Esophagus muscularis mucosa (tissue), 4 donors: ENCODE measurements around the gene CYP27A1.
"Not testable (repeated sequence)": the region's sequence is repeated elsewhere in the genome, so short reads cannot be mapped to it uniquely, and the experiment has no call there.

Experiments used
- EP300 ChIP-seq: sonication (generic); formaldehyde crosslinking; IDR thresholded peaks from one replicate; pipeline ENCODE4 v1.6.1; 2017; ENCODE audit warnings: antibody characterized with exemption
- POLR2A ChIP-seq: fragments of 450-650 bp; IDR thresholded peaks from one replicate; pipeline ENCODE4 v1.6.1; 2017; ENCODE audit warnings: antibody characterized with exemption, moderate library complexity, mild to moderate bottlenecking, low read depth
- POLR2AphosphoS5 ChIP-seq, 2 donors: sonication (generic); formaldehyde crosslinking; IDR thresholded peaks; one replicate each; pipeline ENCODE4 v1.6.1; 2017; ENCODE audit warnings: antibody characterized with exemption in 2 of 2
- TF ChIP-seq, protein P1 (sequence below), 3 experiments: fragments of 200-600 bp in 2 of 3; fragments of 450-650 bp in 1 of 3; sonication (generic) in 2 of 3; IDR thresholded peaks; one replicate each; pipeline ENCODE4 v1.5.1; 2017 to 2019; ENCODE audit warnings: antibody characterized with exemption in 3 of 3, mild to moderate bottlenecking in 2 of 3, moderate library complexity in 1 of 3

DNA sequence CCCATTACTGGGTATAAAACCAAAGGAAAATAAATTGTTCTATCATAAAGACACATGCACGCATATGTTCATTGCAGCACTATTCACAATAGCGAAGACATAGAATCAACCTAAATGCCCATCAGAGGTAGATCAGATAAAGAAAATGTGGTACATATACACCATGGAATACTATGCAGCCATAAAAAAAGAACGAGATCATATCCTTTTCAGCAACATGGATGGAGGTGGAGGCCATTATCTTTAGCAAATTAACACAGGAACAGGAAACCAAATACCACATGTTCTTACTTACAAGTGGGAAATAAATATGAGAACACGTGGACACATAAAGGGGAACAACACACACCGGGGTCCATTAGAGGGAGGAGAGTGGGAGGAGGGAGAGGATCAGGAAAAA is 62.4 kb downstream of the CYP27A1 start:
- not testable (repeated sequence) for TF ChIP-seq POLR2AphosphoS5 (IDR thresholded peaks at IDR 0.05); POLR2A; EP300
- TF ChIP-seq, protein P1, sequence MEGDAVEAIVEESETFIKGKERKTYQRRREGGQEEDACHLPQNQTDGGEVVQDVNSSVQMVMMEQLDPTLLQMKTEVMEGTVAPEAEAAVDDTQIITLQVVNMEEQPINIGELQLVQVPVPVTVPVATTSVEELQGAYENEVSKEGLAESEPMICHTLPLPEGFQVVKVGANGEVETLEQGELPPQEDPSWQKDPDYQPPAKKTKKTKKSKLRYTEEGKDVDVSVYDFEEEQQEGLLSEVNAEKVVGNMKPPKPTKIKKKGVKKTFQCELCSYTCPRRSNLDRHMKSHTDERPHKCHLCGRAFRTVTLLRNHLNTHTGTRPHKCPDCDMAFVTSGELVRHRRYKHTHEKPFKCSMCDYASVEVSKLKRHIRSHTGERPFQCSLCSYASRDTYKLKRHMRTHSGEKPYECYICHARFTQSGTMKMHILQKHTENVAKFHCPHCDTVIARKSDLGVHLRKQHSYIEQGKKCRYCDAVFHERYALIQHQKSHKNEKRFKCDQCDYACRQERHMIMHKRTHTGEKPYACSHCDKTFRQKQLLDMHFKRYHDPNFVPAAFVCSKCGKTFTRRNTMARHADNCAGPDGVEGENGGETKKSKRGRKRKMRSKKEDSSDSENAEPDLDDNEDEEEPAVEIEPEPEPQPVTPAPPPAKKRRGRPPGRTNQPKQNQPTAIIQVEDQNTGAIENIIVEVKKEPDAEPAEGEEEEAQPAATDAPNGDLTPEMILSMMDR (IDR thresholded peaks at IDR 0.05) = not testable (repeated sequence)
